ENCODE measurements around the gene PRKCH. TPM values are rescaled to one million over a fixed set of nuclear protein-coding genes. Genes with fewer than 3 reads are reported as not detected.

Gene PRKCH
- total RNA-seq, 3 donors from 2014 or later: 12.3 to 15.4 (median 14.8) TPM

DNA sequence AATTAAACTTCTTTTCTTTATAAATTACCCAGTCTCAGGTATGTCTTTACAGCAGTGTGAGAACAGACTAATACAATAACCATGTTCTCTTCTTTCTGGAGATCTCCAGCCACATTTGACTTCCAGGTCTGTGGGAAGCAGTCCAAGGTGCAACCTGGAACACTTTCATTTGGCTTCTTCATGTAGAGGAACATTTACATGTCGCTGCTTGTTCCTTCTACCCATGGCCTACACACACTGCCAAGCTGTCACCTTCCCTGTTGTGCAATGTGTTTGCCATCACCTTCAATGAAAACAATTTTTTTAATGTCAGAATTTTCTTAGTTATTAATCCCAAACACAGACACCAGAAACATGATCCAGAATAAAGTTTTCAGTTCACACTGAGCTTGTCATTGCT is 104.7 kb downstream of the PRKCH start:
- H3K36me3 ChIP-seq (ENCODE audit: low read depth): no peaks in the 10 kb centered on the region
- no peaks in the 10 kb centered on the region for H3K4me1 ChIP-seq (ENCODE audit: low read depth)
- intact Hi-C loops (cut with DNase I, micrococcal nuclease): no loop called here
- no peak overlapping the region for H3K4me3 ChIP-seq
- H3K9me3 ChIP-seq: no peaks in the 10 kb centered on the region
- ATAC-seq (no peak), DNase-seq (no peak)
- TF ChIP-seq, protein P1, sequence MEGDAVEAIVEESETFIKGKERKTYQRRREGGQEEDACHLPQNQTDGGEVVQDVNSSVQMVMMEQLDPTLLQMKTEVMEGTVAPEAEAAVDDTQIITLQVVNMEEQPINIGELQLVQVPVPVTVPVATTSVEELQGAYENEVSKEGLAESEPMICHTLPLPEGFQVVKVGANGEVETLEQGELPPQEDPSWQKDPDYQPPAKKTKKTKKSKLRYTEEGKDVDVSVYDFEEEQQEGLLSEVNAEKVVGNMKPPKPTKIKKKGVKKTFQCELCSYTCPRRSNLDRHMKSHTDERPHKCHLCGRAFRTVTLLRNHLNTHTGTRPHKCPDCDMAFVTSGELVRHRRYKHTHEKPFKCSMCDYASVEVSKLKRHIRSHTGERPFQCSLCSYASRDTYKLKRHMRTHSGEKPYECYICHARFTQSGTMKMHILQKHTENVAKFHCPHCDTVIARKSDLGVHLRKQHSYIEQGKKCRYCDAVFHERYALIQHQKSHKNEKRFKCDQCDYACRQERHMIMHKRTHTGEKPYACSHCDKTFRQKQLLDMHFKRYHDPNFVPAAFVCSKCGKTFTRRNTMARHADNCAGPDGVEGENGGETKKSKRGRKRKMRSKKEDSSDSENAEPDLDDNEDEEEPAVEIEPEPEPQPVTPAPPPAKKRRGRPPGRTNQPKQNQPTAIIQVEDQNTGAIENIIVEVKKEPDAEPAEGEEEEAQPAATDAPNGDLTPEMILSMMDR (IDR thresholded peaks at IDR 0.05): no peak

DNA sequence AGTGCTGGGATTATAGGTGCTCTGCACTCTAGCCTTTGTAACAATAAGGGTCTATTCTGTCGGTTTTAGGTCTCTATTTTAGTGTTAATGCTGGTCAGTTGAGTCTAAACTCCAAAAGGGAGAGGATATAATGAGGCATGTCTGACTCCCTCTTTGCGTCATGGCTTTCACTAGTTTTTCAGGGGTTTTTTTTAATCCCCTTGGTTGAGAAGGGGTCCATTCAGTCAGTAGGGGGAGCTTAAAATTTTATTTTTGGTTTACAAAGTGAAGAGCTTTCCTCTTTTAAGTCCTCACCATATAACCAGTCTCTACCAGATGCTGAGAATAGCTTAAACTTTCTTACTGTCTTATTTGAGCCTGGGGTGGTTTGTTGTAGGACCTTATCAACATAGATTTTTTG is 106.9 kb downstream of the PRKCH start:
- no peak for DNase-seq
- Histone ChIP-seq H3K4me3 (no peak overlapping the region), H3K9me3 (no peaks in the 10 kb centered on the region), H3K36me3 (ENCODE audit: low read depth) (no peaks in the 10 kb centered on the region), H3K4me1 (ENCODE audit: low read depth) (no peaks in the 10 kb centered on the region)
- no peak for ATAC-seq
- TF ChIP-seq, protein P1 (IDR thresholded peaks at IDR 0.05): no peak
- intact Hi-C loops (cut with DNase I, micrococcal nuclease): no loop called here

DNA sequence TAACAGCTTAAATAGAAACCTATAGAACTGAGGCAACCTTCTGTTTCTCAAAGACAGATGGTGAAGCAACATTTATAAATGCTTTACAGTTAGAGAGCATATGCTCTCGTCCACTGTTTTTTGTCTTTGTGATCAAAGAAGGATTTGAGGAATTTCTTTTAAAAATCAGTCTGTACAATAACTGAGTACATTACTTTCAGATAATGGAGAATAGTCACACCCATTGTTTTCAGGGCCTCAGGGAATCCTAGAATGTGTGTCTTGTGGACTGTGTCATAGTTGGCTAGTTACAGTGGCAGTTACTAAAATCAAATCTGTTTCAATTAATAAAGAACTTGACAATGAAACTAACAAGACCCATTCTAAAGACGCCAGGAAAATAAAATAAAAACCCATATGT is 107.9 kb downstream of the PRKCH start:
- TF ChIP-seq, protein P1 (IDR thresholded peaks at IDR 0.05): no peak
- ATAC-seq (no peak), DNase-seq (no peak)
- no peak overlapping the region for H3K4me3 ChIP-seq
- no peaks in the 10 kb centered on the region for H3K4me1 ChIP-seq (ENCODE audit: low read depth)
- no peaks in the 10 kb centered on the region for H3K36me3 ChIP-seq (ENCODE audit: low read depth)
- no peaks in the 10 kb centered on the region for H3K9me3 ChIP-seq
- intact Hi-C loops (cut with DNase I, micrococcal nuclease): no loop called here

DNA sequence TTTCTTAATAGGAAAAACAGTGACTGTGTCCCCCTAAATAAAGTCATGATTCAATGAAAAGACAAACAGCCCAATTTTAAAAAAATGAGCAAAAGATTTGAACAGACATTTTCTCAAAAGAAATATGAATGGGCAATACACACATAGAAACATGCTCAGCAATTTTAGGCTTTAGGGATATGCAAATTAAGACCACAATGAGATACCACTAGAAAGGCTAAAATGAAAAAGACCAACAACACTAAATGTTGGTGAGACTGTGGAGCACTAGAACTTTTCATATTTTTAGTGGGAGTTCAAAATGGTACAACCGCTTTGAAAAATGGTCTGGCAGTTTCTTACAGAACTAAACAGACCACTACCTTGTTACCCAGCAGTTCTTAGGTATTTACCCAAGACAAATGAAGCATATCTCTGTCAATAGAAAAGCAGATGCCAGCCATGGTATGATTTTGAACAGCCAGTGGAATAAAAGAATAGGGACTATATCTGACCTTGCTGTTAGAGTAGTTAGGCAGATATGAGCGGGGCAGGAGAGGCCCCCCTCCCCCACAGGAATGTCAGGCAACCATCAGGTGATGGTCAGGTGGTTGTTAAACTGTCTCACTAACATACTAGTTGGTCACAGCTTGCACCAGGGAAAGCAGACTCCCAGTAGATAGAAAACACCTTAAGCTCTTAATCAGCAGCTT is 108.8 kb downstream of the PRKCH start:
- H3K9me3 ChIP-seq: no peaks in the 10 kb centered on the region
- TF ChIP-seq, protein P1 (IDR thresholded peaks at IDR 0.05): no peak
- H3K36me3 ChIP-seq (ENCODE audit: low read depth): no peaks in the 10 kb centered on the region
- intact Hi-C loops (cut with DNase I, micrococcal nuclease): no loop called here
- no peak for DNase-seq
- no peaks in the 10 kb centered on the region for H3K4me1 ChIP-seq (ENCODE audit: low read depth)
- no peak for ATAC-seq
- H3K4me3 ChIP-seq: no peak overlapping the region

DNA sequence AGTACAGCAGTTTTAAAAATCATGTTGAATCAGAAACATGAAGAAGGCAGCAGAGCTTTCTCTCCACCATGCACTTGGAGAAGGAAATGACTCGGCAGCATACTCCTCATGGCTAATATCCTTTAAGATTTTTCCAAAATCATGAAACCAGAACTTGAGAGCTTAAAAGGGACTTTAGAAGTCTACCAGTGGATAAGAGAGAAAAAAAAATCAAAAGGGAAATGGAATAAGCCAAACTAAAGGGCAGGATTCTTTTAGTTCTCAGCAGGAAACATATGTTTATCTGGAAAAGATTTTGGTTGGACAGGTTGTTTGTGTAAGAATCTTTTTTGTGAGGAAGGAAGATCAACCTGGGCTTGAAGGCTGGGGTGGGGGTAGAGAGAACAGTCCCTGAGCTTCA is 111.8 kb downstream of the PRKCH start:
- ATAC-seq: no peak

More for the DNA sequence above, 111.8 kb downstream of the PRKCH start:
- TF ChIP-seq, protein P1 (IDR thresholded peaks at IDR 0.05): no peak
- DNase-seq: no peak
- intact Hi-C loops (cut with DNase I, micrococcal nuclease): no loop called here
- Histone ChIP-seq H3K4me1 (ENCODE audit: low read depth) (no peaks in the 10 kb centered on the region), H3K4me3 (no peak overlapping the region), H3K36me3 (ENCODE audit: low read depth) (no peaks in the 10 kb centered on the region), H3K9me3 (no peaks in the 10 kb centered on the region)
